ENCODE data around the gene CHRNA5. TPM values are rescaled to one million over a fixed set of nuclear protein-coding genes. Genes with fewer than 3 reads are reported as not detected.
"Not testable (repeated sequence)": the region's sequence is repeated elsewhere in the genome, so short reads cannot be mapped to it uniquely, and the experiment has no call there.

Gene CHRNA5
- total RNA-seq (1 to 10 TPM in 3 of 4 donors, under 1 TPM in 1; 0.71 to 4.4 (median 3.8) TPM), polyA plus RNA-seq (1 to 10 TPM; 1.4 to 3.3 (median 2.4) TPM)
- long read RNA-seq, donor 1, result 0 reads
- long read RNA-seq, donor 2, result 0 reads

- Histone ChIP-seq H3K27ac (no peak within 1 kb of the TSS), H3K4me1 (peaks cover 9% of the 10 kb centered on the region), H3K9me3 (no peaks in the 10 kb centered on the region), H3K4me3 (peak within 1 kb of the TSS; percentile 72), H3K36me3 (ENCODE audit: insufficient read depth in 1 of 2, low read depth in 1 of 2) (no peaks in the 10 kb centered on the region), H3K27me3 (ENCODE audit: insufficient read depth in 3 of 3, low read length in 2 of 3) (no peaks in the 10 kb centered on the region)
- peak; percentile 69 to 92 for DNase-seq
- ATAC-seq, result peak; percentile 72 to 97 (median 86)
- intact Hi-C loops (cut with DNase I), result no loop called here
- TF ChIP-seq, protein P1, sequence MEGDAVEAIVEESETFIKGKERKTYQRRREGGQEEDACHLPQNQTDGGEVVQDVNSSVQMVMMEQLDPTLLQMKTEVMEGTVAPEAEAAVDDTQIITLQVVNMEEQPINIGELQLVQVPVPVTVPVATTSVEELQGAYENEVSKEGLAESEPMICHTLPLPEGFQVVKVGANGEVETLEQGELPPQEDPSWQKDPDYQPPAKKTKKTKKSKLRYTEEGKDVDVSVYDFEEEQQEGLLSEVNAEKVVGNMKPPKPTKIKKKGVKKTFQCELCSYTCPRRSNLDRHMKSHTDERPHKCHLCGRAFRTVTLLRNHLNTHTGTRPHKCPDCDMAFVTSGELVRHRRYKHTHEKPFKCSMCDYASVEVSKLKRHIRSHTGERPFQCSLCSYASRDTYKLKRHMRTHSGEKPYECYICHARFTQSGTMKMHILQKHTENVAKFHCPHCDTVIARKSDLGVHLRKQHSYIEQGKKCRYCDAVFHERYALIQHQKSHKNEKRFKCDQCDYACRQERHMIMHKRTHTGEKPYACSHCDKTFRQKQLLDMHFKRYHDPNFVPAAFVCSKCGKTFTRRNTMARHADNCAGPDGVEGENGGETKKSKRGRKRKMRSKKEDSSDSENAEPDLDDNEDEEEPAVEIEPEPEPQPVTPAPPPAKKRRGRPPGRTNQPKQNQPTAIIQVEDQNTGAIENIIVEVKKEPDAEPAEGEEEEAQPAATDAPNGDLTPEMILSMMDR (IDR thresholded peaks at IDR 0.05), result no peak
- 1 to 2% (median 2%) methylated on average over 59 to 75 of the region's 75 CpGs for WGBS, 3 donors
Observed at GRCh38 chr15:78565097-78565950, at the start of gene CHRNA5. CHRNA5 (plus strand) TSS chr15:78565520; CDS start chr15:78565720, 200 bp downstream.

GRCh38 chr15:78520035-78520434 is 45.3 kb upstream of the CHRNA5 start:
- H3K27me3 ChIP-seq (ENCODE audit: insufficient read depth in 3 of 3, low read length in 2 of 3); intact Hi-C loops (cut with DNase I); ATAC-seq; H3K4me3 ChIP-seq; H3K27ac ChIP-seq; H3K4me1 ChIP-seq; H3K9me3 ChIP-seq; DNase-seq: not testable (repeated sequence)
- peaks cover 0 to 39% of the 10 kb centered on the region in 2 donors for H3K36me3 ChIP-seq (ENCODE audit: insufficient read depth in 1 of 2, low read depth in 1 of 2)
- WGBS, 3 donors, result 91 to 99% (median 96%) methylated on average over 2 of the region's 3 CpGs

GRCh38 chr15:78524230-78524629 is 41.1 kb upstream of the CHRNA5 start:
- Histone ChIP-seq H3K36me3 (ENCODE audit: insufficient read depth in 1 of 2, low read depth in 1 of 2) (peaks cover 0 to 18% of the 10 kb centered on the region in 2 donors), H3K4me3 (no peak overlapping the region), H3K9me3 (no peaks in the 10 kb centered on the region), H3K27me3 (ENCODE audit: insufficient read depth in 3 of 3, low read length in 2 of 3) (no peaks in the 10 kb centered on the region), H3K4me1 (no peaks in the 10 kb centered on the region), H3K27ac (no peak overlapping the region)
- TF ChIP-seq, protein P1 (IDR thresholded peaks at IDR 0.05), result no peak
- no peak for ATAC-seq
- 91 to 94% (median 93%) methylated on average over 5 of the region's 5 CpGs for WGBS, 3 donors
- intact Hi-C loops (cut with DNase I), result no loop called here
- DNase-seq, result no peak

- no peaks in the 10 kb centered on the region for H3K4me1 ChIP-seq
- intact Hi-C loops (cut with DNase I), result no loop called here
- H3K27ac ChIP-seq, result no peak overlapping the region
- H3K36me3 ChIP-seq (ENCODE audit: insufficient read depth in 1 of 2, low read depth in 1 of 2), result peaks cover 0 to 10% of the 10 kb centered on the region in 2 donors
- no peak overlapping the region for H3K4me3 ChIP-seq
- TF ChIP-seq, protein P1 (IDR thresholded peaks at IDR 0.05), result no peak
- H3K27me3 ChIP-seq (ENCODE audit: insufficient read depth in 3 of 3, low read length in 2 of 3), result no peaks in the 10 kb centered on the region
- ATAC-seq (no peak), DNase-seq (no peak)
- no peaks in the 10 kb centered on the region for H3K9me3 ChIP-seq
- WGBS, 3 donors, result 87 to 93% (median 90%) methylated on average over 5 of the region's 5 CpGs
Observed at GRCh38 chr15:78527325-78527724, 38.0 kb upstream of the CHRNA5 start.

DNA sequence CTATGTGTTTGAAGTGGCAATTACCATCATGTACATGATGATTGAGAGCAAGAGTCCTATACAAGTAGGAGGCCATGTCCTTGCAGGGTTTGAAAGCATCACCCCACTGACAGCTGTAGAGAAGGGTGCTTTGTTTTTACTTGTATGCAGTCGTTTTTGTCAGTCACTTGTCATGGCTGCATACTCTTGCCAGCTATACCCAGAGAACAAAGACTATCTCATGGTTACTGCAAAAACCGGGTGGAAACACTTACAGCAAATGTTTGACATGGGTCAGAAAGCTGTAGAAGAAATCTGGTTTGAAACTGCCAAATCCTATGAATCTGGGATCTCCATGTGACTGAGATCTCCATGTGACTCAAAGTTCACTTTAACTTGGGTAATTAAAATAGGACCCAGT is 32.0 kb upstream of the CHRNA5 start:
- Histone ChIP-seq H3K9me3 (no peaks in the 10 kb centered on the region), H3K27ac (no peak overlapping the region), H3K36me3 (ENCODE audit: insufficient read depth in 1 of 2, low read depth in 1 of 2) (peaks cover 0 to 12% of the 10 kb centered on the region in 2 donors), H3K4me3 (no peak overlapping the region), H3K27me3 (ENCODE audit: insufficient read depth in 3 of 3, low read length in 2 of 3) (no peaks in the 10 kb centered on the region), H3K4me1 (no peaks in the 10 kb centered on the region)
- TF ChIP-seq, protein P1 (IDR thresholded peaks at IDR 0.05), result no peak
- ATAC-seq, result no peak
- no peak for DNase-seq
- WGBS, 3 donors, result 43 to 59% (median 51%) methylated on average over 2 of the region's 2 CpGs
- intact Hi-C loops (cut with DNase I), result no loop called here

Measured in psoas muscle (tissue), 8 donors.